ES-I3 (cell line): ENCODE measurements around the gene AHRR.
"Not testable (repeated sequence)": the region's sequence is repeated elsewhere in the genome, so short reads cannot be mapped to it uniquely, and the experiment has no call there.

Experiments used
- H3K36me3 ChIP-seq: 2 replicates; pipeline ENCODE4 v1.6.1; 2013; ENCODE audit warnings: mild to moderate bottlenecking, low read length, control low read depth, moderate library complexity; ENCODE audit not compliant: insufficient read depth
- H3K4me1 ChIP-seq: 2 replicates; pipeline ENCODE4 v1.6.1; 2013; ENCODE audit warnings: mild to moderate bottlenecking, control low read depth, low read length; ENCODE audit not compliant: insufficient read depth
- H3K9ac ChIP-seq: 2 replicates; pipeline ENCODE4 v1.6.1; 2013; ENCODE audit warnings: low read depth, mild to moderate bottlenecking, low read length, moderate library complexity
- H3K9me3 ChIP-seq: 2 replicates; pipeline ENCODE4 v1.6.1; 2013; ENCODE audit warnings: mild to moderate bottlenecking, low read length, moderate library complexity; ENCODE audit not compliant: control insufficient read depth, insufficient read depth

Gene AHRR

GRCh38 chr5:398475-399295 is 77.2 kb downstream of the AHRR start:
- Histone ChIP-seq H3K4me1 (peaks cover 11% of the 10 kb centered on the region; the same call in 1 of the 2 replicates), H3K9me3 (no peaks in the 10 kb centered on the region), H3K9ac (no peak overlapping the region), H3K36me3 (no peaks in the 10 kb centered on the region)

DNA sequence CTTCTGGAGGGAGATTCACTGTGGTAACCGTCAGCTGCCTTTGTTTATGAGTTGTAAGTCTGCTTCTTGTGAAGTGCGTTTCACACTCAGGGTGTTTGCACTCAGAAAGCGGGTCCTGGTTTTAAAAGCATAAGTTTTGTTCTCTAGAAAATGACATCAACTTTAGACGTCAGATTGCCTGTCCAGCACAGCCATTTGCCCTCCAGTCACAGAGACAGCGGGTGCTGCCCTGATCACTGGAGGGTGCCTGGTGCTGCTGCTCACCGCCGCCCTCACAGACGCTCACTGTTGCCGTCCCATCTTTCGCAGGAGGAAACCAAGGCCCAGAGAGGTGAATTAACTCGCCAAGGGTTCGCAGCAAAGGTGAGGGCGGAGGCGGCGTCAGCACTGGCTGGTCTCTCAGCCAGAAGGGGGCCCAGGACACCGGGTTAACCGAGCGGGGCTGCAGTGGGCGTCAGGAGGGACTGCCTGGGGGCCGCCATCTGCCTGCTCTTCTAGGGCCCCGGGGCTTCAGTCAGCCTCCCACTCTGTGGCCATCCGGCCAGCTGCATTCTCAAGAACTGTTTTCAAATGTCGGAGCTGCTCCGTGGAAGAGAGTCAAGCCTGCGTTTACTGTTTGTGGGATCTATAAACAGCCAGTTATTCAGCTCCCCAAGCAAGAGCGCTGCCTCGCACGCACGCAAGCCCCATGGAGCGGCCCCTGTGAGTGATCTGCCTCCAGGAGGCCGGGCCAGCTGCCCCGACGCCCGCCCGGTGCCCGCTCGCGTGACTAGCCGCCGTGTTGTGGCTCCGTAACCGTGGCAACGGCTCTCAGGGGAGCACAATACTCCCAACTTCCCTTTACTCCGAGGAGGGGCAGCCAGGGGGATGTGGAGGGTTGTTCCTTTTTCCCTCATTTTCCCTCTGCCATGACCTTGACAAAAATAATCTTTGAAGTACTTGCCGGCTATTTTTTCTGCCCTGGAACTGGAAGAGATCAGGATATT is 78.1 kb downstream of the AHRR start:
- Histone ChIP-seq H3K9me3 (no peaks in the 10 kb centered on the region), H3K9ac (no peak overlapping the region), H3K4me1 (peaks cover 11% of the 10 kb centered on the region; the same call in 1 of the 2 replicates), H3K36me3 (no peaks in the 10 kb centered on the region)

- Histone ChIP-seq H3K4me1 (peaks cover 6% of the 10 kb centered on the region; the same call in 1 of the 2 replicates), H3K9ac (no peak overlapping the region), H3K36me3 (no peaks in the 10 kb centered on the region)
Measured at GRCh38 chr5:400282-401145, 79.0 kb downstream of the AHRR start.

DNA sequence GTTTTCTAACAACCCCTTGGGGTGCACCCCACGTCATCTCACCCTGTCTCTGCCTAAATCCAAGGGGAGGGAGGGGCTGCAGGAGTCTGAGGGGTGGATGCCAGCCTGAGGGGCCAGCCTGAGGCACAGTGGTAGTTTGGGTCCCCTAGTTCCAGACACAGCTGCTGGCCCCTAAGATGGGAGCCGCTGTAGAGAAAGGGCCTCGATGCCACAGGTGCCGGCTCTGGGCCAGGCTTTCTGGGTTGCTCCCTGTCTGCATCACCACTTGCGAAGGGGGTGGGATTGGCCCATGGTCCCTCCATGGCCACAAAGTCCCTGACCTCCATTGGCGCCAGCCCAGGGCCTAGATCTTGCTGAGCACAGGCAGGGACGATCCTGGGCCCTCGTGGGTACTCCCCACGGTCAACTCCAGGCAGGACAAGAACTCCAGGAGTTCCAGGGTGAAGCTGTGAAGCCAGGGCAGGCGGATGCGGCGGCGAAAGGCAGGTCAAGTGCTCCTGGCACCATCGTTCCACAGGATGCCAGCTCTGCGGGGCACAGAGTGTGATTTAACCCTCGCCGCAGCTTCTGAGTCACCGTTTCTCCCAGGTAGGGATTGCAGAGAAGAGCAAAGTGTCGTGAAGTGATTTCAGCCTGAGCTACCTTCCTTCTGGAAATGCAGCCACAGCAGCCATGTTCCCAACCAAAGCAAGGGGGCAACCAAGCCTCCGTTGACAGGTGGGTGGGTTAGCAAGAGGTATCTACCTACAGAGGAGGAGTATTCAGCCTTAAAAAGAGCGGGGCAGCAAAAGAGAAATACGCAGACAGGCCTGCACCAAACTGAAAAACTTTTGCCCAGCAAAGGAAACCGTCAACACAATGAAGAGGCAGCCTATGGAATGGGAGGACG is 79.9 kb downstream of the AHRR start:
- H3K9me3 ChIP-seq = no peaks in the 10 kb centered on the region
- H3K9ac ChIP-seq = no peak overlapping the region
- peaks cover 6% of the 10 kb centered on the region; the same call in 1 of the 2 replicates for H3K4me1 ChIP-seq
- no peaks in the 10 kb centered on the region for H3K36me3 ChIP-seq

More at GRCh38 chr5:400282-401145, 79.0 kb downstream of the AHRR start:
- no peaks in the 10 kb centered on the region for H3K9me3 ChIP-seq

- H3K9me3 ChIP-seq, H3K9ac ChIP-seq, H3K4me1 ChIP-seq, H3K36me3 ChIP-seq: not testable (repeated sequence)
Measured at GRCh38 chr5:402219-402614, 80.7 kb downstream of the AHRR start.

DNA sequence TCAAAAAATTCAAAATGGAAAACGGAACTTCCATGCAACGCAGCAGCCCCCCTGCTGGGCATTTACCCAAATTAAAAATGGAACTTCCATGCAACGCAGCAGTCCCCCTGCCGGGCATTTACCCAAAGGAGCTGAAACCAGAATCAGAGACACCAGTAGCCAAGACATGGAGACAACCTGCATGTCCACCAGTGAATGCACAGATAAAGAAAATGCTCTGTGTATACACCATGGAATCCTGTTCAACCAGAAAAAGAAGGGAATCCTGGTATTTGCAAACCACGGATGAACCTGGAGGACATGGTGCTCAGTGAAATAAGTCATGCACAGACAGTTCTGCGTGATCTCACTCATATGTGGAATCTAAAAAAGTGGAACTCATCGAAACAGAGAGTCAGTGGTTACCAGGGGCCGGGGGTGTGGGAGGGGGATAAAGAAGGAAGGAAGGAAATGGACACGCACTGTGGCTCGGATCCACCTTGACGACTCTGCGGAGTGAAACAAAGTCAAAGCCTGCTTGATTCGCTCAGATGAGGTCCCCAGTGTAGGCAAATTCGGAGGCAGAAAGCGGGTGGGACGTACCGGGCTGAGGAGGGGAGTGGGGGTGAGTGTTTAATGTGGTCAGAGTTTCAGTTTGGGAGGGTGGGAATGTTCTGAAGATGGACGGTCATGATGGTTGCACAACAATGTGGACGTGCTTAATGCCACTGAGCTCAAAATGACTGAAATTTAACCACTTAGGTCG is 81.3 kb downstream of the AHRR start:
- no peaks in the 10 kb centered on the region for H3K9me3 ChIP-seq
- peaks cover 6% of the 10 kb centered on the region; the same call in 1 of the 2 replicates for H3K4me1 ChIP-seq
- no peak overlapping the region for H3K9ac ChIP-seq
- H3K36me3 ChIP-seq = no peaks in the 10 kb centered on the region

- Histone ChIP-seq H3K4me1 (peaks cover 6% of the 10 kb centered on the region; the same call in 1 of the 2 replicates), H3K36me3 (no peaks in the 10 kb centered on the region), H3K9me3 (no peaks in the 10 kb centered on the region), H3K9ac (no peak overlapping the region)
Measured at GRCh38 chr5:403995-404394, 82.5 kb downstream of the AHRR start.

DNA sequence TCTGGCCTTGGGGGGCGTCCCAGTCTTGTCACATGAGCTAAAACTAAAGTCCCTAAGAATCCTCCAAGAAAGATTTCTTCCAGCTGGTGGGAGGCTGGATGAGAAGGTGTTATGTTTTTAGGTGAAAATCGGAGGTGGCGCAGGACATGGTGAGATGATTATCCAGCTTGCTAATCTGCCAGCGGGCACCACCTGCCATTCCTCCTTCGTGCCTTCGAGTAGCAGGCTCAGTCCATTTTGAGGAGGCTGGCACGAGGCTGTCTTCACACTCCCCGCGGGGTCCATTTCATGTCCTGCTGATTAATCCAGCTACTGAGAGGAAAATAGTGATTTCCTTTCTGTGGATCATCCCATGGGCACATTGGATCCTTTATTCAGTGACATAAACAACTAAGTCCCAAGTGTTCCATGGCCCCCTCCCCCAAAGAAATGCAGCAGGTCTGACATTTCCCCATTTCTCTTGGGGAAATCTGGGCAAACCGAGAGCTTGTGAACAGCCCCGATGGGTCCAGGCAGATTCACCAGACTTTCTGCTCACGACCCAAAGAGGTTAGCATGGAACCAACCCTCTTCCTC is 83.2 kb downstream of the AHRR start:
- Histone ChIP-seq H3K4me1 (peaks cover 5% of the 10 kb centered on the region; the same call in 1 of the 2 replicates), H3K9me3 (no peaks in the 10 kb centered on the region), H3K9ac (no peak overlapping the region), H3K36me3 (no peaks in the 10 kb centered on the region)

GRCh38 chr5:405421-405820 is 83.9 kb downstream of the AHRR start:
- Histone ChIP-seq H3K9ac (no peak overlapping the region), H3K36me3 (no peaks in the 10 kb centered on the region), H3K4me1 (no peaks in the 10 kb centered on the region), H3K9me3 (no peaks in the 10 kb centered on the region)

GRCh38 chr5:406041-406440 is 84.5 kb downstream of the AHRR start:
- Histone ChIP-seq H3K9me3 (no peaks in the 10 kb centered on the region), H3K36me3 (no peaks in the 10 kb centered on the region), H3K4me1 (no peaks in the 10 kb centered on the region), H3K9ac (no peak overlapping the region)

DNA sequence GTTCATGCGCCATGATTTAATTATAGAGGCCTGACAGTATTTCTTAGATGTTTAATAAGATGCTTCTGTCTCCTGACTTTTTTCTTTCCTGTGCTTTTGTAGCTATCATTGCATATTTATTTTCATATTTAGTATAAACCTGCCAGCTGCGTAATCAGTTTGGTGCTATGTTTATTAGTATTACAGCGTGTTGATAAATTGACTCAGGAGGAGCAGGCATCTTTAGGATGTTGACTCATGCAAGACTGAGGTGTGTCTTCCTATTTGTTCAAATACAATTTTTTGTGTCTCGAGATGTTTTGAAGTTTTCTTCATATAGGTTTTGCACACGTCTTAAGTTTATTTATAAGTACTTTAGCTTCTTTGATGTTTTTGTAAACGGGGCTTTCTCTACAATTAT is 85.5 kb downstream of the AHRR start:
- H3K36me3 ChIP-seq = no peaks in the 10 kb centered on the region
- no peaks in the 10 kb centered on the region for H3K9me3 ChIP-seq
- no peak overlapping the region for H3K9ac ChIP-seq
- H3K4me1 ChIP-seq = no peaks in the 10 kb centered on the region

DNA sequence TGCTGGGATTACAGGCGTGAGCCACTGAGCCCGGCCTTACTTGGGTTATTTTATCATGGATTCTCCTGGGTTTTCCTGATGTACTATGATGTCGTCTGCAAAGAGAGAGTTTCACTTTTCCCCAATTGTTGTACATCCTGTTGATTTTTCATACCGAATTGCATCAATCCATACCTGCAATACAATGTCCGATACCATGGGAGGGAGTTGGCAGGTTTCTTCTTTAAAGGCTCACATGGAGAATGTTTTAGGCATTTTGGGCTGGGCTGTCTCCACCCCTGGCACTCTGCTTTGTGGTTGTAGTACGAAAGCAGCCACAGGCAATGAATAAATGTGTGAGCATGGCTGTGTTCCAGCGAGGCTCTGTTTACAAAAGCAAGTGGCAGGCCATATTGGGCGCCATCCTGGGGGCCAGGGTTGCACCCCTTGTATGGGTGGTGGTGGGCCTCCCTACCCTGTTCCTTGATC is 86.3 kb downstream of the AHRR start:
- Histone ChIP-seq H3K36me3 (no peaks in the 10 kb centered on the region), H3K9ac (no peak overlapping the region), H3K4me1 (no peaks in the 10 kb centered on the region), H3K9me3 (no peaks in the 10 kb centered on the region)
